Inflammatory macrophage treated with lipopolysaccharide for 4 hours (primary cell): ENCODE data around the gene PLCB3.

Source experiments
- DNase-seq: peaks from one replicate; pipeline ENCODE4 v3.0.0-alpha.2; 2020

The PLCB3 gene

DNA sequence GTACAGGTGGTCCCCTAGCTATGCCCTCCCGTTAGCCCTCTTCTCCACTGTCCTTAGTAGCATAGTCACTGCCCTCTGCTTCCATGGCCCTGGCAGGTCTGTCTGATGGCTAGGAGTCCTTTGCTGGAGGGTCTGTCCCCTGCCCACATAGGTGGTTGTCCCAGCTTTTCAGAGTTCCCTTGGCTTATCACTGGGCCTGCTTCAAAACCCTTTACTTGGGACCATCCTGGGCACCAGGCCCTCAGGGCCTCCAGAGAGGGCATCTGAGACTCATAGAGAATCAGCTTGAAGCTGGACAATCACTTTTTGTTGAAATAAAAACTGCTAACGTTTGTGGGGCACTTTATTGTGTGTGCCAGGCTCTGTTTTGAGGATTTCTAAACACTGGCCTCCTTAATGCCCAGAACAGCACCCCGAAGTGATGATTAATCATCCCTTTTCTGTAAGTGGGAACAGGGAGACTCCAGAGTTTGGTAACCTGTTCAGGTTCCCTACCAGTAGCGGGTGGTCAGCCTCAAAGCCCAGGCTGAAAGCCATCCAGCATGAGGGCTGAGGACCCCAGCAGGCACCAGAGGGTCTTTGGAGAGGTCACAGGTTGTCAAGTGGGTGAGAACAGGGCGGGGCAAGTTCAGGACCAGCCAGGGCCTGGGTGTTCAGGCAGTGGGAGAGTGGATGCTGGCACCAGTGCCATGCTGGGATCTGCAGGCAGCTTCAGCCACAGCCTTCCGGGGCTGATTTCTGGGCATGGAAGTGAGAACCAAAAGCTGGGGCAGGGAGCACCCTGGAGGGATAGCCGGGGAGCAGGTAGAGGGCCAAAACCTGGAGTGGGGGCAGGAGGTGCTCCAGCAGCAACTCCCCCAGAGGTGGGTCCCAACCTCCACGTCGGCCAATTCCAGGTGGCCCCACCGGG lies 39.3 kb downstream of the PLCB3 start:
- DNase-seq, result no peak

DNA sequence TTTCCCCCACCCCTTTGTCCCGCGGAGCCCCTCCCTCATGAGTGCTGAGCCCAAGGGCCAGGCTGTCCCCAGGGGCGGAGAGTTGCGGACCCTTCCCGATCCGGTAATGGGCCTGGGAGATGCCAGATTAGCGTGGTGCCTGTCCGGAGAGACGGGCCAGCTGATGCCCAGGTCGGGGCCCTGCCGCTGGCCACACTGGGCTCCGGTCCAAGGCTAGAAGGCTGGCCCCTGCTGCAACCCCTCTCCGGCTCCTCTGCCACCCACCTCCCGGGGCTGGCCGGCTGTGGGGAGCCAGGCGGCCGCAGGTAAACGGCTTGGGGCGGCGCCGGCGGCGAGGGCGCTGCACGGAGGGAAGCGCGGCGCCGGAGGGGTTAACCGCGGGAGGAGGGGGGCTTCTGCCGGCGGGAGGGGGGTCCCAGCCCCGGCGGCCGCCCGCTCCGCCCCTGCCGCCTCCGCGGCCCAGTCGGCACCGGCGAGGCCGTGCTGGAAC lies 40.0 kb downstream of the PLCB3 start, which contains the start of gene KCNK4:
KCNK4 (plus strand) TSS at position 41 of the 490 bp plus-strand sequence. CDS start 1,717 bp downstream, outside the sequence.
- DNase-seq, result no peak

DNA sequence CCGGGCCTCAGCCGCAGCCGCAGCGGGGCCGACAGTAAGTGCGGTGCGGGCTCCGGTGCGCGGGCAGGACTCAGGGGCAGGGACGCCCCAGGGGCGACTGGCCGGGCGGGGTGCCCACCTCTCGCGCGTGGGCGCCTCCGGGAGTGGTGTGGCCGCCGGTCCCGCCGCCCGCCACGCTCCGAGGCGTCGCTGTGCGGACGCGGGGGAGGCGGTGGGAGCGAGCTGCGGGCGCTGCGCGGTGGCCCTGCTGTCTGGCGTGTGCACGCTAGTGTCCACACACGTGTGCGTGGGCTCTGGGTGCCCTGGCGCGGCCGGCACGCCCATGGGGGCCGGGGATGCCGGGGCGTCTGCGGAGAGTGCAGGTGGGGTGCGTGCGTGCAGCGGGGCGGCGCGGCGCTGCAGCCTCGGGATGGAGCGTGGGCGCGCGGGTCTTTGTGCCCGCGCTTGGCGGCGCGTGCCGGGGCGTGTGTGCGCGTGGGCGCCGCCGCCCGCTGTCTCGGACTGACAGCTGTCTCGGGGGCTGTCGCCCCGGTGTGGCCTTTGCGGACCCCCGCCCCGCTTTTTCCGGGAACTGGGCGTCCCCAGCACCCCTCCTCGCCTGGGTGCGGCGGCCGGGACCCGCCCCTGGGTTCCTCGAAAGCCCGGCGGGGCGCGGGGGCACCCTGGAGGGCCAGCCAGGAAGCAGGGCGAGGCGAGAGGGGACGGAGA lies 40.6 kb downstream of the PLCB3 start:
- DNase-seq, result no peak

DNA sequence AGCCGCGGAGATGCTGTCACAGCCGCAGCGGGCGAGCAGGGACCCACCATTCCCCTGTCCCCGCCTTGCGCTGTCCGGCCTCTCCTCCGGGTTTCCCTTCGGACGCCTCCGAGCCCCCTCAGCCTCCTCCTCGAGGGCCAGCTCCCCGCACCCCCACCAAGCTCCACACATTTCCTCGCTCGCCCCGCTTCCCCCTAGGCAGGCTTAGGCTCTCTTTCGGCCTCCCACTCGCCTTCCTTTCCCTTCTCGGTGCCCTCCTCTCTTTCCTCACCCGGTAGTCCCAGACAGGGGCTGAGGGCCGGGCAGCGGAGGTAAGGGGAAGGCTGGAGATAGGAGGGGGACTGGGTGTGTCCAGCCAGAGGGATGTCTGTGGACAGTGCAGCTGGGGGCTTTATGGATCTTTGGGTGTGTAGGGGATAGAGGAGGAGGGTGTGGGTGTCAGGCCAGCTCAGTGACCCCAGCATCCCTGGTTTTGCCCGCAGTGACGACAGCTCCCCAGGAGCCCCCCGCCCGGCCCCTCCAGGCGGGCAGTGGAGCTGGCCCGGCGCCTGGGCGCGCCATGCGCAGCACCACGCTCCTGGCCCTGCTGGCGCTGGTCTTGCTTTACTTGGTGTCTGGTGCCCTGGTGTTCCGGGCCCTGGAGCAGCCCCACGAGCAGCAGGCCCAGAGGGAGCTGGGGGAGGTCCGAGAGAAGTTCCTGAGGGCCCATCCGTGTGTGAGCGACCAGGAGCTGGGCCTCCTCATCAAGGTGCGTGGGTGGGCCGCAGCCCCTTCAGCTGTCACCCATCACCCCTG lies 41.3 kb downstream of the PLCB3 start:
- DNase-seq, result peak; percentile 24

DNA sequence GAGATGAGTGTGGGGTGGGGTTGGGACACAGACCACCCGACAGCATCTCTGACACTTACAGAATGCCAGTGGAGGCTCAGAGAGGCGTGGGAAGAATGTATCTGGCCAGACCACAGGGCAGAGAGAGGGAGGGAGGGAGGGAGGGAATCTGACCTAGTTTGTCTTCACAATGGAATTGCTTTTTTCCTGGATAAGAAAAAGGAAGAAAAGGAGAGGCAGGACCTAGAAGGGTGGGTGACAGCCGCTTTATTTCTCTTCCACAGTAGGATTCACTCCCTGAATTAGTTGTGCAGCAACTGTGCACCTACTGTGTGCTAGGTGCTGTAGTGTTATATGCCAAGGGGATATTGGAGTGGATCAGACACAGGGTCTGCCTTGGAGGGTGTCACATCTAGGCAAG lies 43.4 kb downstream of the PLCB3 start:
- DNase-seq, result no peak

DNA sequence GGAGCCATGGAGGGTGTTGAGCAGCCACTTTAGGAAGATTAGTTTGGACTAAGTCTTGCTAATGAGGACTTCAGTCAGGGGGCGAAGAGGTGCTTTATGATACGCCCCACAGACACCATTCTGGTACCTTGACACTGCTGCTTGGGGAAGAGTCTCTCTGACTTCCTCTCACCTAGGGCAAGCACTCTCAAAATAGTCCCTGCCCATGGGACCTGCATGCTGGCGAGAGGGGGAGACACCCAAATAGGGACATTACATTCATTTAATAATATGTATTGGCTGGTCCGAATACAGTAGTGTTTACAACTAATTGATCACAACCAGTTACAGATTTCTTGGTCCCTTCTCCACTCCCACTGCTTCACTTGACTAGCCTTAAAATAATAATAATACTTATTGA lies 44.4 kb downstream of the PLCB3 start:
- DNase-seq, result no peak

DNA sequence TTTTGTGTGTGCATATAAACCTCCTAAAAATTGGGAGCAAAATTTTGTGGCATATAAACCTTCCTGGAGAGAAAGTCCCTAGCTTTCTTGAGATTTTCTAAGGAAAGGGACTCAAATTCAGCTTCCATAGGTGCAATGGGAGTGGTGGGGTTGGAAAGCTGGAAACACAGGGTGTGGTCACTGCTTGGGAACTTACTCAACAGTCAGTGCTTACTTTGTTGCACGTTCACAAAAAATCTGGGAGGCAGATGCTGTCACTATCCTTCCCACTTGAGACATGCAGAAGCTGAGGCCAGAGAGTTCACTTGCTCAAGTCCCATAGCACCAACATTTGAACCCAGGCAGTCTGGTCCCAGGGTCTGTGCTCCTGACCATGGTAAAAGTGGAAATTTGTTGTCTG lies 44.9 kb downstream of the PLCB3 start:
- DNase-seq, result no peak

DNA sequence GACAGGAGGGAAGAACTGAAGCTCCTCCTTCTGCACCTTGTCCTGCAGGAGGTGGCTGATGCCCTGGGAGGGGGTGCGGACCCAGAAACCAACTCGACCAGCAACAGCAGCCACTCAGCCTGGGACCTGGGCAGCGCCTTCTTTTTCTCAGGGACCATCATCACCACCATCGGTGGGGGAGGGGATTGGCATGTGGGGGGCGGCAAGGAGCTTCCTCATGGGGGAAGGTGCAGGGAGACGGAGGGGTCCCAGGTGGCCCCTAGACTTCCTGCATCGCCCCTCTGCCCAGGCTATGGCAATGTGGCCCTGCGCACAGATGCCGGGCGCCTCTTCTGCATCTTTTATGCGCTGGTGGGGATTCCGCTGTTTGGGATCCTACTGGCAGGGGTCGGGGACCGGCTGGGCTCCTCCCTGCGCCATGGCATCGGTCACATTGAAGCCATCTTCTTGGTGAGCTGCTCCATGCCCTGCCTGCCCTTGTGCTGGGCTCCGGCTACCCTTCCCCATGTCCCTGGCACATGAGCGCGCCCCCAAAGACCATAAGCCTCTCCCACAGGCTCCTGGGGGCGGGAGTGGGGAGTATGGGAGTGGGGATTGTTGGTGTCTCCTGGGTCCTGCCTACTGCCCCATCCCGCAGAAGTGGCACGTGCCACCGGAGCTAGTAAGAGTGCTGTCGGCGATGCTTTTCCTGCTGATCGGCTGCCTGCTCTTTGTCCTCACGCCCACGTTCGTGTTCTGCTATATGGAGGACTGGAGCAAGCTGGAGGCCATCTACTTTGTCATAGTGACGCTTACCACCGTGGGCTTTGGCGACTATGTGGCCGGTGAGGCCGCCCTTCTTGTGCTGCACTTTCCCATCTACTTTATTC lies 45.7 kb downstream of the PLCB3 start:
- DNase-seq, result no peak

DNA sequence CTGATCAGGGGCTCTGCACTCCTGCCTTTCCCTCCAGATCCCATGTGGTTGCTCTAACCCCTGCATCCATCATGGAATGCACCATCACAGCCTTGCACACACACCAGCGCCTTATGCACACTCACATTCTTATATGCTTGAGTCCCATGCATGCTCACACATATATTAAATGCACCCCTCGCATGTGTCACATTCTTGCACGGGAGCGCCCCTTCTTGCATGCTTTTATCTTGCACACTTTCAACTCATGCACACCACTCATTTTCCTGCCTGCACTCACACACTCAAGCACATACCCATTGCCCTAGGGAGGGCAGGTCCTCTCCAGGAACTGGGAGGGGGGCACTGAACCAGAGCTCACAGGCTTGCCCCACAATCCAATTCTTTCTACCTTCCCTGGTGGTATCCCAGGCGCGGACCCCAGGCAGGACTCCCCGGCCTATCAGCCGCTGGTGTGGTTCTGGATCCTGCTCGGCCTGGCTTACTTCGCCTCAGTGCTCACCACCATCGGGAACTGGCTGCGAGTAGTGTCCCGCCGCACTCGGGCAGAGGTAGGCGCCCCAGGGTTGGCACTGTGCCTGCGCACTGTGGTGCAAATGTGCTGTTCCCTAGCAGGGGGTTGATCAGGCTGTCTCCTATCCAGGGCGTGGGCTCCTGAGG lies 46.5 kb downstream of the PLCB3 start:
- no peak for DNase-seq

DNA sequence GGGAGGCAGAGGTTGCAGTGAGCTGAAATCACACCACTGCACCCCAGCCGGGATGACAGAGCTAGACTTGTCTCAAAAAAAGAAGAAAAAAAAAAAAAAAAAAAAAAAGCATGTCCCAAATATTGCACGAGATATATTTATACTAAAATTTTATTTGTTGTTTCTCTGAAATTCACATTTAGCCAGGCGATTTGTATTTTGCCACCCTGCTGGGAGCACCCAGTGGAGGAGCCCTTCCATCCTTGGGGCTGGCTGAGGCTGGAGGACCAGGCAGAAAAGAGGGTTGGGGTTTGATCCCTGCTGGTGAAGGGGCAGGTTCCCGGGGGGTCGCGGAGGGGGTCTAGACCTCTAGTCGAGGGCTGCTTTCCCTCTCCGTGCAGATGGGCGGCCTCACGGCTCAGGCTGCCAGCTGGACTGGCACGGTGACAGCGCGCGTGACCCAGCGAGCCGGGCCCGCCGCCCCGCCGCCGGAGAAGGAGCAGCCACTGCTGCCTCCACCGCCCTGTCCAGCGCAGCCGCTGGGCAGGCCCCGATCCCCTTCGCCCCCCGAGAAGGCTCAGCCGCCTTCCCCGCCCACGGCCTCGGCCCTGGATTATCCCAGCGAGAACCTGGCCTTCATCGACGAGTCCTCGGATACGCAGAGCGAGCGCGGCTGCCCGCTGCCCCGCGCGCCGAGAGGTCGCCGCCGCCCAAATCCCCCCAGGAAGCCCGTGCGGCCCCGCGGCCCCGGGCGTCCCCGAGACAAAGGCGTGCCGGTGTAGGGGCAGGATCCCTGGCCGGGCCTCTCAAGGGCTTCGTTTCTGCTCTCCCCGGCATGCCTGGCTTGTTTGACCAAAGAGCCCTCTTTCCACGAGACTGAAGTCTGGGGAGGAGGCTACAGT lies 47.9 kb downstream of the PLCB3 start:
- DNase-seq, result no peak

DNA sequence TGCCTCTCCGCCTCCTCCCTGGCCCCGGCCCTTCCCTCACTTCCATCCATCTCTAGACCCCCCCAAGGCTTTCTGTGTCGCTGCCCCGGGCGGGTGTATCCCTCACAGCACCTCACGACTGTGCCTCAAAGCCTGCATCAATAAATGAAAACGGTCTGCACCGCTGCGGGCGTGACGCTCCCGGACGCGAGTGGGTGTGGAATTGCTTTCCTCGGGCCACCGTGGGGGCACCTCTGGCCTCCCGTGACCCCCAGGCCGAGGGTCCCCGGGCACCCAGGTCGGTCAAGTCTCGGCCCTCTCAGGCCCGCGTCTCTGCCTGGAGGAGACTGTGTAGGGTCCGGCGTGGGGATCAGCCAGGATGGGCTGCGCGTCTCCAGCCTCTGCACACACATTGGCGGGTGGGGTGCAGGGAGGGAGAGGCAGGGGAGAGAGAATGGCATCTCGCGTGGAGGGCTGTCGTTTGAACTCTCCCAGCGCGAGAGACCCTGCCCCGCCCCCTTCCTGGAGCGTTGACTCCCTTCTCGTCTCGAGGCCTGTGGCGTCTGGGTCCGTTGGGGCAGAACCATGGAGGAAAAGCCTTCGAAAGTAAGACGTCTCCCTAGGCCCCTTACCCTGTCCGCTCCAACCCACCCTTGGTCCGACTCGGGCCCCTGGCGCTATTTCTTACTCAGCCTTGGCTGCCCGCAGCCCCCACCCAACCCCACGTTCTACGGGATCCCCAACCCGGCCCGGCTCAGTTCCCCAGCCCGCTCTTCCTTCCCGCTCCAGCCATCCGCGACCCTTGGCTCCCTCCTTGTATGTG lies 48.7 kb downstream of the PLCB3 start, which contains the start of gene CATSPERZ:
CATSPERZ (plus strand) TSS at position 512 of the 802 bp plus-strand sequence; CDS start at position 565, 53 bp downstream.
- no peak for DNase-seq

DNA sequence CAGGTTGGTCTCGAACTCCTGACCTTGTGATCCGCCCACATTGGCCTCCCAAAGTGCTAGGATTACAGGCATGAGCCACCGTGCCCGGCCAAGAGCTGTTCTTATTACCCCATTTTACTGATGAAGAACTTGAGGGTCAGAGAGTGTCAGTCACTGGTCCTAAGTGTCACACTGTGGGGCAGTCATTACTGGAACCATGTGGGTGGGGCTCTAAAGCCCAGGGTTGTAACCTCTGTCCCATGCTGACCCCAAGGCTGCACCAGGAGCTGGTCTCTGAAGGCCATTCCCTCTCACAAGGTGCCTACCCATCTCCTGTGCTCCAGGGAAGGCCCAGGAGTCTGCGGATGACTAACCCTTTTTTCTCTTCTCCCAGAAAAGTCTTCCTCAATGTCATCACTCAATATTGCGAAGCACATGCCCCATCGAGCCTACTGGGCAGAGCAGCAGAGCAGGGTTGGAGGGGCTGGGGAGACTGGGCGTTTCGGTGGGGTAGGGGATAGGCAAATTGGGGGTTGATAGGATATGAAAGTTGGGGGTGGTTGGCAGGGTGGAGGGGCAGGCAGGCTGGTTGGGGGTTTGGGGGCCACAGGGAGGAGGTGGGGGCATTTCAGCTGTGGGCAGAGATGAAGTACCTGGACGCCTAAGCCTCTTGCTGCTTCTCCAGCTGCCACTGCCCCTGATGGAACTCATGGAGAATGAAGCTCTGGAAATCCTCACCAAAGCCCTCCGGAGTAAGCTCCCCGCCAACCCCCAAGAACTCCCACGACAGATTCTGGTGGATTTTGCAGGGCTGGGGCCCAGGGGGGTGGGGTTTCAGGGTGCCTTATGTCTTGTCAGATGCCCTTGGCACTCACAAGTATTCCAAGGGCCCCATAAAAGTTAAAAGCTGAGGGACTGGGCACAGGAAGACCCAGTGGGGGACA lies 52.0 kb downstream of the PLCB3 start:
- DNase-seq, result no peak

DNA sequence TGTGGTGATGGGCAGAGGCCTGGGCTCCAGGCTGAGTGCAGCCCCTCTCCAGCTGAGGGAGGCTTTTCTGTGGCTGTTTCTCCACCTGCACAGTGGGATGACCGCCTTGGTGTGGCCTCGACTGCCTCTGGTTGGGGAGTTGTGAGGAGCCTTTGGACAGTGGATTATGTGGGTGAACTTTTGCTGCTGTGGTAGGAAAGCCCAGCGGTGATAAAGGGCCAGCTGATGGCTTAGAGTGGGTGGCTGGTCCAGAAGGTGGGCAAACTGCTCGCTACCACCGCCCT lies 52.6 kb downstream of the PLCB3 start:
- DNase-seq, result no peak

DNA sequence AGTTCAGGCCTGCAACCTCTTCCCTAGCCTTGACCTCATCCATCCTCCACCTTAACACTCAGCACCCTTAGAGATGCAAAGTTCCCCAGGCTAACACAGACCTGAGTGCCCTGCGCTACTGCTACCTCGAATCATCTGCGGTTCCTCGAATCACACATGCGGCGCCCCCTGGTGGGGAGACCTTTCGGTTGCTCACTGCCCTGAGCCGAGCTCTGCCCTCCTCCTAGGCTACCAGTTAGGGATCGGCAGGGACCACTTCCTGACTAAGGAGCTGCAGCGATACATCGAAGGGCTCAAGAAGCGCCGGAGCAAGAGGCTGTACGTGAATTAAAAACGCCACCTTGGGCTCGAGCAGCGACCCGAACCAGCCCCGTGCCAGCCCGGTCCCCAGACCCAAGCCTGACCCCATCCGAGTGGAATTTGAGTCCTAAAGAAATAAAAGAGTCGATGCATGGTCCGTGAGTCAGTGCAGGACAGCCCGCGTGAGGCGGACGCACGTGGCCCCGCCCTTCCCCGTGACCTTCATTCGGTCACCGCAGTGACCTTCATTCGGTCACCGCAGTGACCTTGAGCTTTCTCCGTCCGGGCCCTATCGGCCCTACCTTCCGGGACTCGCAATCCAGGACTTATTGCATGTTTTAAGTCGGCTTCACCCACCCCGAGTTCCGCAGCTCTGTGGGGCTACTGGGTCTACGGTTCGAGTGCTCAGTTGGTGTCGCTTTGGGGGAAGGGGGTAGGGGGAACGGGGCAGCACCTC lies 53.2 kb downstream of the PLCB3 start:
- DNase-seq, result peak; percentile 92

DNA sequence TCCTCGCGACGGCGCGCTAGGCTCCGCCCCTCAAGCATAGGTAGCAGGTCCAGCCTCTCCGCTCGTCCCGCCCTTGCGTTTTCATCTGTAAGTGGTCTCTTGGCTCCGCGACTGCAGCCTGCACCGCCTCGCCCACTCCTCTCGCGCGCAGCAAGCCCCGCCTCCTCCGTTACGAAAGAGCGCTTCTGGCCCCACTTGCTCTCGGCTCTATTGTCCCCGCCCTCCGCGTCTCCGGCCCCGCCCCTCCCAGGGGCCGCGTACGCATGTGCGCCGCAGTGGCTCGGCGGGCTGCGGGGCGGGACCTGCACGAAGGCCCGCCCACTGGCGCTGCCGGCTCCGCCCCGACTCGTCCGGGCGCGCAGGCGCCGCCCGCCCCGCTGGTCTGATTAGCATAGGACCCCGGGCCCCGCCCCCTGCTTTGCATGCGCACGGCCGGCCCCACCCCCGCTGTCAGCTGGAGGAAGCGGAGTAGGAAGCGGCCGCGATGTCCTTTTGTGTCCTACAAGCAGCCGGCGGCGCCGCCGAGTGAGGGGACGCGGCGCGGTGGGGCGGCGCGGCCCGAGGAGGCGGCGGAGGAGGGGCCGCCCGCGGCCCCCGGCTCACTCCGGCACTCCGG lies 53.9 kb downstream of the PLCB3 start, which contains the start of gene ESRRA:
ESRRA (plus strand) TSS at position 450 of the 616 bp plus-strand sequence. CDS start 1,656 bp downstream, outside the sequence.
- peak; percentile 99 for DNase-seq

DNA sequence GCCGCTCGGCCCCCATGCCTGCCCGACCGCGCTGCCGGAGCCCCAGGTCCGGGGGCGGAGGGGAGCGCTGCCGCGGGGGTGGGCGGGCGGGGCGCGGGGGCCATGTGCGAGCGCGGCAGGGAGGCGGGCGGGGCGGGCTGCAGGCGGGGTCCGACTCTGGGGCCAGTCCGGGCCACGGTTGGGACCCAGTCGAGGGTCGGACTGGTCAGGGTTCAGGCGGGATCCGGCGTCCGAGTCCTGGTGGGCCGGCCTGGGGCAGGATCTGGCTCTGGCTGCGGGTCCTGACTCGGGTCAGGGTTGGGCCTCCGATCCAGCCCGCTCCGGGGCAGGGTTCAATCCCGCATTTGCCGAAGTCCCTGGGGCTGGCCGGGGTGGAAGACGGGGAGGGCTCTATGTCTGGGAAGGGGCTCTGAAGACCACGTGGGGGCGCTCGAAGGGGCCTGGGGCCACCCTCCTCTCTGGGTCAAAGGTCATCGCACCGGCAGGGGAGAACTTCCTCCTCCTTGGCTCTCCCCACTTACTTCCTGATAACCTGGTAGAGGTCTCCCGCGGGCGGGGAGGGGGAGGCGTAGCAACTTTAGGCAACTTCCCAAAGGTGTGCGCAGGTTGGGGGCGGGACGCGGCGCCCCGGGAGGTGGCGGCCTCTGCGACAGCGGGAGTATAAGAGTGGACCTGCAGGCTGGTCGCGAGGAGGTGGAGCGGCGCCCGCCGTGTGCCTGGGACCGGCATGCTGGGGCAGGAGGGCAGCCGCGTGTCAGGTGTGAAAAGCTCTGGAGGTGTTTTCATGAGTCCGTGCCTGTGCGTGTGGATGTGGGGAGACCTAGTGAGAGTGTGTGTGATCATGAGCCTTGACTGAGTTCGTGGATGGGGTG lies 54.6 kb downstream of the PLCB3 start:
- DNase-seq, result peak; percentile 48
